Measurements from ENCODE around the gene LRIG3. TPM values are rescaled to one million over a fixed set of nuclear protein-coding genes. Genes with fewer than 3 reads are reported as not detected.

LRIG3 gene
- total and polyA plus RNA-seq, 7 donors: 2.8 to 186 (median 58.1) TPM

GRCh38 chr12:58832920-58833319 lies 87.4 kb downstream of the LRIG3 start:
- TF ChIP-seq POLR2AphosphoS5 (IDR thresholded peaks at IDR 0.05) (no peak), EP300 (IDR thresholded peaks at IDR 0.05) (no peak), POLR2A (IDR thresholded peaks at IDR 0.05) (no peak)
- TF ChIP-seq, protein P1, sequence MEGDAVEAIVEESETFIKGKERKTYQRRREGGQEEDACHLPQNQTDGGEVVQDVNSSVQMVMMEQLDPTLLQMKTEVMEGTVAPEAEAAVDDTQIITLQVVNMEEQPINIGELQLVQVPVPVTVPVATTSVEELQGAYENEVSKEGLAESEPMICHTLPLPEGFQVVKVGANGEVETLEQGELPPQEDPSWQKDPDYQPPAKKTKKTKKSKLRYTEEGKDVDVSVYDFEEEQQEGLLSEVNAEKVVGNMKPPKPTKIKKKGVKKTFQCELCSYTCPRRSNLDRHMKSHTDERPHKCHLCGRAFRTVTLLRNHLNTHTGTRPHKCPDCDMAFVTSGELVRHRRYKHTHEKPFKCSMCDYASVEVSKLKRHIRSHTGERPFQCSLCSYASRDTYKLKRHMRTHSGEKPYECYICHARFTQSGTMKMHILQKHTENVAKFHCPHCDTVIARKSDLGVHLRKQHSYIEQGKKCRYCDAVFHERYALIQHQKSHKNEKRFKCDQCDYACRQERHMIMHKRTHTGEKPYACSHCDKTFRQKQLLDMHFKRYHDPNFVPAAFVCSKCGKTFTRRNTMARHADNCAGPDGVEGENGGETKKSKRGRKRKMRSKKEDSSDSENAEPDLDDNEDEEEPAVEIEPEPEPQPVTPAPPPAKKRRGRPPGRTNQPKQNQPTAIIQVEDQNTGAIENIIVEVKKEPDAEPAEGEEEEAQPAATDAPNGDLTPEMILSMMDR (IDR thresholded peaks at IDR 0.05): no peak
- Histone ChIP-seq H3K36me3 (no peaks in the 10 kb centered on the region), H3K27ac (no peak overlapping the region), H3K4me1 (no peaks in the 10 kb centered on the region), H3K9me3 (no peaks in the 10 kb centered on the region), H3K27me3 (no peaks in the 10 kb centered on the region), H3K4me3 (no peak overlapping the region)
- 81 to 90% methylated on average over 1 of the region's 1 CpG for WGBS, 2 donors
- DNase-seq: no peak
- intact Hi-C loops (cut with DNase I): no loop called here

All from sigmoid colon (tissue), 7 donors.